Neural cell (in vitro differentiated cells): ENCODE results near the gene IDS. TPM values are rescaled to one million over a fixed set of nuclear protein-coding genes. Genes with fewer than 3 reads are reported as not detected.

ENCODE experiments used
- H2AFZ ChIP-seq: fragments of 200-600, 300-800 bp; sonication (generic), shearing (Covaris generic); 2 replicates; pipeline ENCODE4 v1.6.0; 2014; ENCODE audit warnings: low read depth, mild to moderate bottlenecking, antibody characterized with exemption, low read length, moderate library complexity
- H3F3A ChIP-seq: fragments of 200-600 bp; shearing (Covaris generic); 2 replicates; pipeline ENCODE4 v1.6.1; 2016; ENCODE audit warnings: mild to moderate bottlenecking, moderate library complexity, mixed read lengths, antibody characterized with exemption, low read length; ENCODE audit not compliant: insufficient read depth, poor library complexity, severe bottlenecking
- H3K27ac ChIP-seq: fragments of 200-600, 300-800 bp; sonication (generic), shearing (Covaris generic); 2 replicates; pipeline ENCODE4 v1.5.1; 2014; ENCODE audit warnings: mild to moderate bottlenecking, low read length, moderate library complexity
- H3K27me3 ChIP-seq: fragments of 300-800, 200-600 bp; sonication (generic), shearing (Covaris generic); 2 replicates; pipeline ENCODE4 v1.6.0; 2014; ENCODE audit warnings: mild to moderate bottlenecking, low read depth, low read length, moderate library complexity; ENCODE audit not compliant: insufficient read depth
- H3K36me3 ChIP-seq: fragments of 300-800, 200-600 bp; sonication (generic), shearing (Covaris generic); 2 replicates; pipeline ENCODE4 v1.5.1; 2014; ENCODE audit warnings: mild to moderate bottlenecking, antibody characterized with exemption, low read length, moderate library complexity; ENCODE audit not compliant: insufficient read depth
- H3K4me2 ChIP-seq: fragments of 300-800, 200-600 bp; sonication (generic), shearing (Covaris generic); 2 replicates; pipeline ENCODE4 v1.6.0; 2014; ENCODE audit warnings: mild to moderate bottlenecking, low read length
- H3K4me3 ChIP-seq: fragments of 300-800, 200-600 bp; sonication (generic), shearing (Covaris generic); 2 replicates; pipeline ENCODE4 v1.5.1; 2014; ENCODE audit warnings: mild to moderate bottlenecking, low read length, moderate library complexity
- H3K79me2 ChIP-seq: fragments of 200-600 bp; shearing (Covaris generic); replicated peaks from 2 replicates; pipeline ENCODE4 v1.6.0; 2014; ENCODE audit warnings: mild to moderate bottlenecking, low read length, moderate library complexity; ENCODE audit not compliant: insufficient read depth
- H3K9ac ChIP-seq: fragments of 300-800, 200-600 bp; sonication (generic), shearing (Covaris generic); 2 replicates; pipeline ENCODE4 v1.6.1; 2016; ENCODE audit warnings: mild to moderate bottlenecking, low read length, mixed read lengths
- H3K9me2 ChIP-seq: fragments of 200-600 bp; shearing (Covaris generic); 2 replicates; pipeline ENCODE4 v1.6.1; 2016; ENCODE audit warnings: mild to moderate bottlenecking, low read length, mixed read lengths; ENCODE audit not compliant: insufficient read depth
- H3K9me3 ChIP-seq: fragments of 200-600, 300-800 bp; sonication (generic), shearing (Covaris generic); 2 replicates; pipeline ENCODE4 v1.6.1; 2016; ENCODE audit warnings: mild to moderate bottlenecking, mixed run types, low read length, moderate library complexity, mixed read lengths
- H4K20me1 ChIP-seq: fragments of 200-600 bp; shearing (Covaris generic); 2 replicates; pipeline ENCODE4 v1.6.1; 2016; ENCODE audit warnings: mild to moderate bottlenecking, mixed run types; ENCODE audit not compliant: insufficient read depth
- EP300 ChIP-seq: fragments of 450-650 bp; conservative IDR thresholded peaks from 2 replicates; pipeline ENCODE4 v1.6.1; 2014; ENCODE audit warnings: antibody characterized with exemption, mild to moderate bottlenecking, moderate library complexity; ENCODE audit not compliant: poor library complexity, severe bottlenecking
- EZH2 ChIP-seq: fragments of 200-600, 300-800 bp; shearing (Covaris generic), sonication (generic); IDR thresholded peaks from 2 replicates; pipeline ENCODE4 v1.6.1; 2014; ENCODE audit warnings: antibody characterized with exemption, low read length, borderline replicate concordance, mild to moderate bottlenecking; ENCODE audit not compliant: insufficient read depth, poor library complexity, severe bottlenecking
- MXI1 ChIP-seq: fragments of 450-650 bp; conservative IDR thresholded peaks from 2 replicates; pipeline ENCODE4 v1.6.1; 2014; ENCODE audit warnings: antibody characterized with exemption, mild to moderate bottlenecking; ENCODE audit not compliant: poor library complexity, severe bottlenecking
- POLR2AphosphoS5 ChIP-seq: IDR thresholded peaks from 2 replicates; pipeline ENCODE4 v1.6.1; 2012
- RAD21 ChIP-seq: fragments of 450-650 bp; conservative IDR thresholded peaks from 2 replicates; pipeline ENCODE4 v1.6.1; 2014; ENCODE audit warnings: antibody characterized with exemption, mild to moderate bottlenecking, moderate library complexity
- SMC3 ChIP-seq: fragments of 450-650 bp; conservative IDR thresholded peaks from 2 replicates; pipeline ENCODE4 v1.6.1; 2014; ENCODE audit warnings: antibody characterized with exemption, mild to moderate bottlenecking, moderate library complexity; ENCODE audit not compliant: poor library complexity
- TAF1 ChIP-seq: IDR thresholded peaks from 2 replicates; pipeline ENCODE4 v1.6.1; 2012; ENCODE audit warnings: low read depth
- polyA plus RNA-seq: library from polyadenylated mRNA; depleted of rRNA; stranded (reverse); fragments of >200 nt; gene quantifications from 2 replicates; pipeline ENCODE4 v1.2.3, GENCODE V29; 2014
- TF ChIP-seq, protein P1 (sequence below): IDR thresholded peaks from 2 replicates; pipeline ENCODE4 v1.6.1; 2012; ENCODE audit warnings: borderline replicate concordance
- TF ChIP-seq, protein P2 (sequence below): fragments of 450-650 bp; IDR thresholded peaks from 2 replicates; pipeline ENCODE4 v1.5.1; 2014; ENCODE audit warnings: antibody characterized with exemption, mild to moderate bottlenecking, moderate library complexity; ENCODE audit not compliant: poor library complexity, severe bottlenecking

The IDS gene
- polyA plus RNA-seq, 1 donor from 2014 or later, result 52.0 TPM

DNA sequence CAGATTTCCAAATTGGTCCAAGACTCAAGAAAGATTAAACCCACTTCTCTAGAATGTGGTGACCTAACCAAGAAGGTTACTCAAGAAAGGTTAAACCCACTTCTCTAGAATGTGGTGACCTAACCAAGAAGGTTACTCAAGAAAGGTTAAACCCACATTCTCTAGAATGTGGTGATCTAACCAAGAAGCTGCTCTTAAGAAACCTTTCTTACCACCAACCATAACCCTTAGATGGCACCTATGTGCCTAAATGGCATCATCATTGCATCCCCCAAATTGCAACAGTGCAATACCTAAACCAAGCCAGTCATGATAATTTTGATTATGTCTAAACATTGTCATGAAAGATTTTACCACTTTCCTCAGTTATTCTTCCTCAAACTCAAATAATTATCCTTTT lies 49.2 kb downstream of the IDS start:
- H3K9me3 ChIP-seq, result no peaks in the 10 kb centered on the region
- H3K27me3 ChIP-seq, result no peaks in the 10 kb centered on the region
- H3K9me2 ChIP-seq, result no peaks in the 10 kb centered on the region
- TF ChIP-seq EP300, result no peak
- TF ChIP-seq MXI1, result no peak
- no peak for TF ChIP-seq RAD21
- no peak for TF ChIP-seq POLR2AphosphoS5
- TF ChIP-seq EZH2, result no peak
- no peak for TF ChIP-seq TAF1
- no peak for TF ChIP-seq SMC3
- TF ChIP-seq, protein P1, sequence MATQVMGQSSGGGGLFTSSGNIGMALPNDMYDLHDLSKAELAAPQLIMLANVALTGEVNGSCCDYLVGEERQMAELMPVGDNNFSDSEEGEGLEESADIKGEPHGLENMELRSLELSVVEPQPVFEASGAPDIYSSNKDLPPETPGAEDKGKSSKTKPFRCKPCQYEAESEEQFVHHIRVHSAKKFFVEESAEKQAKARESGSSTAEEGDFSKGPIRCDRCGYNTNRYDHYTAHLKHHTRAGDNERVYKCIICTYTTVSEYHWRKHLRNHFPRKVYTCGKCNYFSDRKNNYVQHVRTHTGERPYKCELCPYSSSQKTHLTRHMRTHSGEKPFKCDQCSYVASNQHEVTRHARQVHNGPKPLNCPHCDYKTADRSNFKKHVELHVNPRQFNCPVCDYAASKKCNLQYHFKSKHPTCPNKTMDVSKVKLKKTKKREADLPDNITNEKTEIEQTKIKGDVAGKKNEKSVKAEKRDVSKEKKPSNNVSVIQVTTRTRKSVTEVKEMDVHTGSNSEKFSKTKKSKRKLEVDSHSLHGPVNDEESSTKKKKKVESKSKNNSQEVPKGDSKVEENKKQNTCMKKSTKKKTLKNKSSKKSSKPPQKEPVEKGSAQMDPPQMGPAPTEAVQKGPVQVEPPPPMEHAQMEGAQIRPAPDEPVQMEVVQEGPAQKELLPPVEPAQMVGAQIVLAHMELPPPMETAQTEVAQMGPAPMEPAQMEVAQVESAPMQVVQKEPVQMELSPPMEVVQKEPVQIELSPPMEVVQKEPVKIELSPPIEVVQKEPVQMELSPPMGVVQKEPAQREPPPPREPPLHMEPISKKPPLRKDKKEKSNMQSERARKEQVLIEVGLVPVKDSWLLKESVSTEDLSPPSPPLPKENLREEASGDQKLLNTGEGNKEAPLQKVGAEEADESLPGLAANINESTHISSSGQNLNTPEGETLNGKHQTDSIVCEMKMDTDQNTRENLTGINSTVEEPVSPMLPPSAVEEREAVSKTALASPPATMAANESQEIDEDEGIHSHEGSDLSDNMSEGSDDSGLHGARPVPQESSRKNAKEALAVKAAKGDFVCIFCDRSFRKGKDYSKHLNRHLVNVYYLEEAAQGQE, result no peak
- H3K36me3 ChIP-seq, result no peaks in the 10 kb centered on the region
- H4K20me1 ChIP-seq, result no peaks in the 10 kb centered on the region
- H3K79me2 ChIP-seq, result no peaks in the 10 kb centered on the region
- no peak overlapping the region for H2AFZ ChIP-seq
- no peaks in the 10 kb centered on the region for H3F3A ChIP-seq
- H3K4me3 ChIP-seq, result no peak overlapping the region
- no peak overlapping the region for H3K27ac ChIP-seq
- H3K9ac ChIP-seq, result no peak overlapping the region
- H3K4me2 ChIP-seq, result no peak overlapping the region

DNA sequence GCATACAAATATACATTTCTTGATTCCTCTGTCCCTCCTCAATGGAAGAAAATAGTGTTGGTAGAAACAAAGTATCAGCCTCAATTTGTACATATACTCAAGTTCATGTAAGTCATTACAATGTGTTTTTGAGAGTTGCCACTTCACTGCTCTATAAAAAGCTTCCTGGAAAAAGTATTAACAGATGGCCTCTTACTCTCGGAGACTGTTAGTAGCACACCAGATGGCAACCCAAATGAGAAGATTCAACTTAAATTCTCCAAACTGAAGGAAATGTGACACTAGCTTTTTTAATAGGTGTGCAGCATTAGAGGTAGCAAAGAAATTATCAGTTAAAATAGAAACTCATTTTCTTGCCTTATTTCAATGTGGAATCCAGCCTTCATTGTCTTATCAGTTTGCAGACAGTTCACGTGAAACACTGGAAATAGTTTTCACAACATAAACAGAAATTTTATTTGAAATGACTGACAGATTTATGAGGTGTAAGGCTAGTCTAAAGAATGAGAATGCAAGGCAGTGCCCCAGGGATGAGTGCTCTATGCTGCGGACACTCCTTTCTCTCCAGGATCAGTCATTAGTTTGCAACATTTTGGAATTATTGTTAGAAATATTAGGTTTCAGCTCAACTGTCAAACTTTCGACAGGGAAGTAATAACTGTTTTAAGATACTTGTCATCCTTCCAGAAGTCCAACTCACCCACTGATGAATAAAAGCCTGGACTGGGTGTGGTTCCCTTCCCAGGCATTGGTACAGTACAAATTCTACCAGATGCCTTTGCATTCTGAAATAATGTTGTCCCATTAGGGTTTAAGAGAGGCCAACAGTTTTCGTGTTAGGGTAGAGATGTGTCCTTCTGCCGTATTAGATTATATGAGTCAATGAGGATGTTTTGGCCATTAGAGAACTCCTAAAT lies 50.9 kb downstream of the IDS start:
- Histone ChIP-seq H3K9ac (no peak overlapping the region), H4K20me1 (no peaks in the 10 kb centered on the region), H3K27me3 (no peaks in the 10 kb centered on the region), H3K79me2 (no peaks in the 10 kb centered on the region), H3K36me3 (no peaks in the 10 kb centered on the region), H3K9me2 (no peaks in the 10 kb centered on the region), H3F3A (no peaks in the 10 kb centered on the region), H3K27ac (no peak overlapping the region), H3K4me3 (no peak overlapping the region), H3K4me2 (no peak overlapping the region), H3K9me3 (no peaks in the 10 kb centered on the region), H2AFZ (no peak overlapping the region)
- TF ChIP-seq EP300, result no peak
- TF ChIP-seq POLR2AphosphoS5, result no peak
- TF ChIP-seq, protein P2, sequence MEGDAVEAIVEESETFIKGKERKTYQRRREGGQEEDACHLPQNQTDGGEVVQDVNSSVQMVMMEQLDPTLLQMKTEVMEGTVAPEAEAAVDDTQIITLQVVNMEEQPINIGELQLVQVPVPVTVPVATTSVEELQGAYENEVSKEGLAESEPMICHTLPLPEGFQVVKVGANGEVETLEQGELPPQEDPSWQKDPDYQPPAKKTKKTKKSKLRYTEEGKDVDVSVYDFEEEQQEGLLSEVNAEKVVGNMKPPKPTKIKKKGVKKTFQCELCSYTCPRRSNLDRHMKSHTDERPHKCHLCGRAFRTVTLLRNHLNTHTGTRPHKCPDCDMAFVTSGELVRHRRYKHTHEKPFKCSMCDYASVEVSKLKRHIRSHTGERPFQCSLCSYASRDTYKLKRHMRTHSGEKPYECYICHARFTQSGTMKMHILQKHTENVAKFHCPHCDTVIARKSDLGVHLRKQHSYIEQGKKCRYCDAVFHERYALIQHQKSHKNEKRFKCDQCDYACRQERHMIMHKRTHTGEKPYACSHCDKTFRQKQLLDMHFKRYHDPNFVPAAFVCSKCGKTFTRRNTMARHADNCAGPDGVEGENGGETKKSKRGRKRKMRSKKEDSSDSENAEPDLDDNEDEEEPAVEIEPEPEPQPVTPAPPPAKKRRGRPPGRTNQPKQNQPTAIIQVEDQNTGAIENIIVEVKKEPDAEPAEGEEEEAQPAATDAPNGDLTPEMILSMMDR, result no peak
- TF ChIP-seq SMC3, result no peak
- no peak for TF ChIP-seq EZH2
